Measurements from ENCODE around the gene KCTD6.

- no peak for TF ChIP-seq CTCF (IDR thresholded peaks at IDR 0.05)
- no peak for TF ChIP-seq POLR2A (IDR thresholded peaks at IDR 0.05)
Observed at GRCh38 chr3:58522759-58523425, 31.0 kb downstream of the KCTD6 start.
